Panc1 (cell line): ENCODE data around the gene FOXK1. TPM values are rescaled to one million over a fixed set of nuclear protein-coding genes. Genes with fewer than 3 reads are reported as not detected.

Experiments
- ATAC-seq: fragments of 200-7000 bp; cut with Tn5 transposase; 2 replicates; pipeline ENCODE4 v1.9.1; 2020; ENCODE audit warnings: mild to moderate bottlenecking, moderate library complexity
- BruUV-seq: library from RNA; stranded (reverse); fragments of 400-500 nt; replicated peaks from 2 replicates; lab custom pipeline; 2021; lab: Mats Ljungman, UMichigan
- CTCF ChIA-PET: fragments of 300-600 bp; sonication (Branson Sonifier 250); formaldehyde crosslinking; loops from one replicate; lab custom pipeline; 2022; ENCODE audit warnings: antibody characterized with exemption; lab: Charles Lee
- POLR2A ChIA-PET: fragments of 300-600 bp; sonication (Branson Sonifier 250); formaldehyde crosslinking; loops from one replicate; lab custom pipeline; 2022; ENCODE audit warnings: antibody characterized with exemption; lab: Charles Lee
- DNase-seq: peaks from one replicate; pipeline ENCODE4 v3.0.0-alpha.2; 2010; ENCODE audit warnings: low read depth, low spot score
- H3K27ac ChIP-seq: 2 replicates; pipeline ENCODE4 v1.5.1; 2011; ENCODE audit warnings: mild to moderate bottlenecking, low read length, inconsistent platforms
- H3K27me3 ChIP-seq: fragments of 200-500 bp; sonication (Bioruptor generic); 2 replicates; pipeline ENCODE4 v1.6.0; 2014; ENCODE audit warnings: low read length, inconsistent platforms; ENCODE audit not compliant: control insufficient read depth, insufficient read depth
- H3K36me3 ChIP-seq: fragments of 200-500 bp; sonication (Bioruptor generic); 2 replicates; pipeline ENCODE4 v1.5.1; 2014; ENCODE audit warnings: inconsistent platforms, mild to moderate bottlenecking, low read length, moderate library complexity; ENCODE audit not compliant: control insufficient read depth, insufficient read depth
- H3K4me1 ChIP-seq: 2 replicates; pipeline ENCODE4 v1.5.1; 2011; ENCODE audit warnings: inconsistent platforms, mild to moderate bottlenecking, low read length, moderate library complexity; ENCODE audit not compliant: control insufficient read depth, insufficient read depth
- H3K4me3 ChIP-seq, 2 experiments: 2 replicates each; pipeline ENCODE4 v1.5.1; 2011 to 2012; ENCODE audit warnings: low read depth in 2 of 2, low read length in 2 of 2, mild to moderate bottlenecking in 2 of 2, inconsistent platforms in 1 of 2, moderate library complexity in 1 of 2
- H3K9me3 ChIP-seq: fragments of 200-500 bp; sonication (Bioruptor generic); 2 replicates; pipeline ENCODE4 v1.5.1; 2014; ENCODE audit warnings: low read depth, mild to moderate bottlenecking, inconsistent platforms, low read length, moderate library complexity; ENCODE audit not compliant: control insufficient read depth, insufficient read depth
- CTCF ChIP-seq: fragments of 450-650 bp; IDR thresholded peaks from 2 replicates; pipeline ENCODE4 v1.5.1; 2017; ENCODE audit warnings: mild to moderate bottlenecking
- POLR2AphosphoS5 ChIP-seq: IDR thresholded peaks from 2 replicates; pipeline ENCODE4 v1.6.1; 2012; ENCODE audit warnings: mild to moderate bottlenecking, low read depth, low read length, moderate library complexity
- REST ChIP-seq, 2 experiments: IDR thresholded peaks; 2 replicates each; pipeline ENCODE4 v1.6.1; 2011 to 2012; ENCODE audit warnings: low read depth in 2 of 2, control low read depth in 1 of 2, low read length in 1 of 2, mild to moderate bottlenecking in 1 of 2, moderate library complexity in 1 of 2; ENCODE audit not compliant: insufficient read depth in 1 of 2
- SIN3A ChIP-seq: IDR thresholded peaks from 2 replicates; pipeline ENCODE4 v1.6.1; 2012; ENCODE audit warnings: low read depth, mild to moderate bottlenecking, low read length, moderate library complexity, borderline replicate concordance; ENCODE audit not compliant: insufficient read depth
- TCF7L2 ChIP-seq: IDR thresholded peaks from 2 replicates; pipeline ENCODE4 v1.6.1; 2011; ENCODE audit warnings: mild to moderate bottlenecking, low read depth, low read length, inconsistent platforms
- in situ Hi-C: cut with HindIII; loops from 2 replicates; pipeline ENCODE4 v1.10.0; 2016; ENCODE audit warnings: low sequenced_read_pairs, low pct_unique_long_range_greater_than_20kb
- intact Hi-C: fragments of 100-400 bp; cut with micrococcal nuclease; formaldehyde crosslinking; loops from one replicate; pipeline ENCODE4 v1.10.0; 2022; ENCODE audit not compliant: unreplicated experiment
- total RNA-seq: library from RNA; stranded (reverse); gene quantifications from one replicate; pipeline ENCODE4 v1.2.1, GENCODE V29; 2021; ENCODE audit not compliant: unreplicated experiment

Gene FOXK1
- total RNA-seq, 1 experiment from 2014 or later, result 72.7 TPM

GRCh38 chr7:4799508-4800268, 117.6 kb downstream of the FOXK1 start:
- no peaks in the 10 kb centered on the region for H3K9me3 ChIP-seq
- H3K27ac ChIP-seq, result no peak overlapping the region
- TF ChIP-seq POLR2AphosphoS5 (no peak), SIN3A (no peak)
- H3K36me3 ChIP-seq, result no peaks in the 10 kb centered on the region
- ATAC-seq (no peak), DNase-seq (no peak)
- H3K4me1 ChIP-seq, result peaks cover 15% of the 10 kb centered on the region
- POLR2A ChIA-PET, result interaction anchor here (0.5 kb wide), 1 partner anchor 112 kb away, joined by 14 read pairs; no protein-coding TSS in a partner anchor
- H3K27me3 ChIP-seq, result no peaks in the 10 kb centered on the region
- CTCF ChIA-PET, result interaction anchor here (0.6 to 1.2 kb wide), 4 partner anchors 8 to 1415 kb away, joined by 3 to 5 read pairs (median 3); no protein-coding TSS in a partner anchor
- no TSS peak for BruUV-seq
- no peak overlapping the region for H3K4me3 ChIP-seq
- intact Hi-C loops, result loop anchor here (2.0 kb wide), 1 partner anchor 285 kb away; no protein-coding TSS in a partner anchor
- in situ Hi-C loops, result no loop called here

- Histone ChIP-seq H3K9me3 (no peaks in the 10 kb centered on the region), H3K4me1 (peaks cover 20% of the 10 kb centered on the region), H3K27ac (no peak overlapping the region), H3K27me3 (no peaks in the 10 kb centered on the region), H3K4me3 (no peak overlapping the region), H3K36me3 (no peaks in the 10 kb centered on the region)
- ChIA-PET CTCF (no interaction called here), POLR2A (interaction anchor here (0.6 kb wide), 1 partner anchor 294 kb away, joined by 3 read pairs; no protein-coding TSS in a partner anchor)
- ATAC-seq (peak; percentile 3; the same call in 1 of the 2 replicates), DNase-seq (no peak)
- in situ Hi-C loops, result no loop called here
- TF ChIP-seq REST (IDR thresholded peaks at IDR 0.05; ENCODE audit: insufficient read depth in 1 of 2, low read depth in 2 of 2, low read length in 1 of 2), result no peak
- no peak for TF ChIP-seq TCF7L2
- TF ChIP-seq CTCF, result no peak
- TF ChIP-seq POLR2AphosphoS5, result no peak
- TF ChIP-seq SIN3A, result no peak
- BruUV-seq, result no TSS peak
- intact Hi-C loops, result no loop called here
Measured at GRCh38 chr7:4800487-4800886, 118.4 kb downstream of the FOXK1 start.
